Esophagus muscularis mucosa (tissue), 4 donors: ENCODE measurements around the gene FMN2.

Source experiments
- EP300 ChIP-seq: sonication (generic); formaldehyde crosslinking; IDR thresholded peaks from one replicate; pipeline ENCODE4 v1.6.1; 2017; ENCODE audit warnings: antibody characterized with exemption
- POLR2A ChIP-seq: fragments of 450-650 bp; IDR thresholded peaks from one replicate; pipeline ENCODE4 v1.6.1; 2017; ENCODE audit warnings: antibody characterized with exemption, moderate library complexity, mild to moderate bottlenecking, low read depth
- TF ChIP-seq, protein P1 (sequence below), 3 experiments: fragments of 200-600 bp in 2 of 3; fragments of 450-650 bp in 1 of 3; sonication (generic) in 2 of 3; IDR thresholded peaks; one replicate each; pipeline ENCODE4 v1.5.1; 2017 to 2019; ENCODE audit warnings: antibody characterized with exemption in 3 of 3, mild to moderate bottlenecking in 2 of 3, moderate library complexity in 1 of 3

DNA sequence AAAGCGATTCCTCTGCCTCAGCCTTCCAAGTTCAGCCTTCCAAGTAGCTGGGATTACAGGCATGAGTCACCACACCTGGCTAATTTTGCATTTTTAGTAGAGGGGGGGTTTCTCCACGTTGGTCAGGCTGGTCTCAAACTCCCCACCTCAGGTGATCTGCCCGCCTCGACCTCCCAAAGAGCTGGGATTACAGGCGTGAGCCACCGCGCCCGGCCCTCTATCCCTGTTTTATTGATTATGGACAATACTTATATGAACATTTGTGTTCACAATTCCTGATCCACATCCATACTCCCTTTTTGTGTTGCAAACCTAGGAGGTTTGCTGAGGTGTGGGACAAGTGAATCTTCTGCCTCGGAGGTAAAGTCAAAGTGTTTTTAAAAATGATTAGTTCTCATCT, 275.0 kb downstream of the FMN2 start:
- TF ChIP-seq EP300, result no peak
- TF ChIP-seq, protein P1, sequence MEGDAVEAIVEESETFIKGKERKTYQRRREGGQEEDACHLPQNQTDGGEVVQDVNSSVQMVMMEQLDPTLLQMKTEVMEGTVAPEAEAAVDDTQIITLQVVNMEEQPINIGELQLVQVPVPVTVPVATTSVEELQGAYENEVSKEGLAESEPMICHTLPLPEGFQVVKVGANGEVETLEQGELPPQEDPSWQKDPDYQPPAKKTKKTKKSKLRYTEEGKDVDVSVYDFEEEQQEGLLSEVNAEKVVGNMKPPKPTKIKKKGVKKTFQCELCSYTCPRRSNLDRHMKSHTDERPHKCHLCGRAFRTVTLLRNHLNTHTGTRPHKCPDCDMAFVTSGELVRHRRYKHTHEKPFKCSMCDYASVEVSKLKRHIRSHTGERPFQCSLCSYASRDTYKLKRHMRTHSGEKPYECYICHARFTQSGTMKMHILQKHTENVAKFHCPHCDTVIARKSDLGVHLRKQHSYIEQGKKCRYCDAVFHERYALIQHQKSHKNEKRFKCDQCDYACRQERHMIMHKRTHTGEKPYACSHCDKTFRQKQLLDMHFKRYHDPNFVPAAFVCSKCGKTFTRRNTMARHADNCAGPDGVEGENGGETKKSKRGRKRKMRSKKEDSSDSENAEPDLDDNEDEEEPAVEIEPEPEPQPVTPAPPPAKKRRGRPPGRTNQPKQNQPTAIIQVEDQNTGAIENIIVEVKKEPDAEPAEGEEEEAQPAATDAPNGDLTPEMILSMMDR (IDR thresholded peaks at IDR 0.05), result no peak
- TF ChIP-seq POLR2A, result no peak
